Astrocyte (in vitro differentiated cells and primary cell): ENCODE results near the gene PTGER2.

ENCODE experiments used
- EZH2 ChIP-seq: IDR thresholded peaks from 2 replicates; pipeline ENCODE4 v1.6.1; 2012; ENCODE audit warnings: mild to moderate bottlenecking, low read length, inconsistent platforms; ENCODE audit not compliant: insufficient read depth
- TF ChIP-seq, protein P1 (sequence below): IDR thresholded peaks from 2 replicates; pipeline ENCODE4 v1.5.1; 2011; ENCODE audit warnings: low read depth, mild to moderate bottlenecking, inconsistent platforms, low read length, moderate library complexity; ENCODE audit not compliant: insufficient read depth

GRCh38 chr14:52325630-52326029, 11.5 kb downstream of the PTGER2 start:
- TF ChIP-seq, protein P1, sequence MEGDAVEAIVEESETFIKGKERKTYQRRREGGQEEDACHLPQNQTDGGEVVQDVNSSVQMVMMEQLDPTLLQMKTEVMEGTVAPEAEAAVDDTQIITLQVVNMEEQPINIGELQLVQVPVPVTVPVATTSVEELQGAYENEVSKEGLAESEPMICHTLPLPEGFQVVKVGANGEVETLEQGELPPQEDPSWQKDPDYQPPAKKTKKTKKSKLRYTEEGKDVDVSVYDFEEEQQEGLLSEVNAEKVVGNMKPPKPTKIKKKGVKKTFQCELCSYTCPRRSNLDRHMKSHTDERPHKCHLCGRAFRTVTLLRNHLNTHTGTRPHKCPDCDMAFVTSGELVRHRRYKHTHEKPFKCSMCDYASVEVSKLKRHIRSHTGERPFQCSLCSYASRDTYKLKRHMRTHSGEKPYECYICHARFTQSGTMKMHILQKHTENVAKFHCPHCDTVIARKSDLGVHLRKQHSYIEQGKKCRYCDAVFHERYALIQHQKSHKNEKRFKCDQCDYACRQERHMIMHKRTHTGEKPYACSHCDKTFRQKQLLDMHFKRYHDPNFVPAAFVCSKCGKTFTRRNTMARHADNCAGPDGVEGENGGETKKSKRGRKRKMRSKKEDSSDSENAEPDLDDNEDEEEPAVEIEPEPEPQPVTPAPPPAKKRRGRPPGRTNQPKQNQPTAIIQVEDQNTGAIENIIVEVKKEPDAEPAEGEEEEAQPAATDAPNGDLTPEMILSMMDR = no peak
- TF ChIP-seq EZH2 = no peak
